Epidermal melanocyte (primary cell): ENCODE measurements around the gene BDH2.

Source experiments
- DNase-seq: peaks from one replicate; pipeline ENCODE4 v3.0.0; 2011; ENCODE audit warnings: low spot score; ENCODE audit not compliant: insufficient read length

BDH2 gene

DNA sequence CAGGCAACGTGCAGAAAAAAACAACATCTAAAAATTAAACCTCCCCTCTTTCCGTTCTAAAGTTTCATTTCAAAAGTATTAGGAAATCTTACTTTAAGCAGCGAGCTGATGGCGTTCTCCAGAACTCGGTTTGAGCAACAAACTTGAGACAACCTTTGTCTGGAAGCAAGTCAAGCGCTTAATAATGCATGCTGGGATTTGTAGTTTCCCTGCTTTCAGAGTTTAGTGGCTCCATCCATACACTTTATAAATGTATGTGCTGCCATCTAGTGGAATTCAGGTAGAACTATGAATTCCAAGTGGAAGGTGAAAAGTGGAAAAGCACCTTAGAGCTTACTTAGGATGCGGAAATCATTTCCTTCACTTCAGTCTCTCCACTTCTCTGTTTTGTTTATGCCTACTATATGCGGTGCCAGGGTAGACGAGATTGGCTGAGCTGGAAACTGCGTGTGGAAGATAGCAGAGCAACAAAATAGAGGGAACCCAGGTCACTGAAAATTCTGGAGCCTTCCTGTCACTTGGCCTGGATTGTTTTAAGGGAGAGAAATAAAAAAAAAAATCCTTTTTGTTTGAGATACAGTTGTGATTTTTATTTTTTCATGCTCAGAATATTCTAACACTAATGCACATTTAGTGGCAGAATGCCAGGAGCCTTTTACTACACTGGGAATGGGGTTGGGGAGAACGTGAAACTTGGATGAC lies at the start of gene BDH2:
TSS of gene BDH2 (minus strand) at position 144 of the 702 bp plus-strand sequence. CDS start 3,580 bp downstream, outside the sequence.
- DNase-seq = peak; percentile 73

DNA sequence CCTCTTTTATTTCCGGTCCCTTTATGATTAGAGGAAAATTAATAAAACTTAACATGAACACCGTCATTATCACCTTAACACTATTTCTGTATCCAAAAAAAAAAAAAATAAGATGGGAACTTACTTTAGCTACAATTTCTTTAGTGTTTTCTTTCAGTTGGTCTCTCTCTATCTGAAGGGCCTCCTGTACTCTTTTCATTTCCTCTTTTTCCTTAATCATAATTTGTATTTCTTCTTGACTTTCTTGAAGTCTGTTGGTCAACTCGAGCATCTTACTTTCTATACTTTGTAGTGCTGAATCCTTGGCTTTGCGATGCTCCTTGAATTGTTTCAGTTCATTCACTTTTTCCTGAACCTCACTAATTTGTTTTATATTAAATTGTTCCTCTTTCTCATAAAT lies 45.3 kb upstream of the BDH2 start:
- no peak for DNase-seq

GRCh38 chr4:103137446-103137827 lies 37.8 kb upstream of the BDH2 start:
- DNase-seq = no peak

GRCh38 chr4:103136671-103137445 lies 37.2 kb upstream of the BDH2 start:
- no peak for DNase-seq

GRCh38 chr4:103129174-103129573 lies 29.5 kb upstream of the BDH2 start:
- no peak for DNase-seq

- DNase-seq = no peak
Observed at GRCh38 chr4:103126126-103126525, 26.5 kb upstream of the BDH2 start.

DNA sequence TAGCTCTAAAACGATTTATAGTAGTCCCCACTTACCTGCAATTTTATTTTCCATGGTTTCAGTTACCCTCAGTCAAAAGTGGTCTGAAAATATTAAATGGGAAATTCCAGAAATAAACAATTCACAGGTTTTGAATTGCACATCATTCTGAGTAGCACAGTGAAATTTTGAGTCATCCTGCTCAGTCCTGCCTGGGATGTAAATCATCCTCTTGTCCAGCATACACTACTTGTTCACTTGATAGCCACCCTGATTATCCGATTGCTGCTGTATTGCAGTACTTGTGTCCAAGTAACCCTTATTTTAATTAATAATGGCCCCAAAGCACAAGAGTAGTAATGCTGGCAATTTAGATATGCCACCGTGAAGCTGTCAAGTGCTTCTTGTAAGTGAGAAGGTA lies 23.5 kb upstream of the BDH2 start:
- no peak for DNase-seq

GRCh38 chr4:103118166-103118565 lies 18.5 kb upstream of the BDH2 start:
- DNase-seq = no peak

GRCh38 chr4:103111598-103111997 lies 12.0 kb upstream of the BDH2 start:
- no peak for DNase-seq

- no peak for DNase-seq
Observed at GRCh38 chr4:103108542-103108941, 8.9 kb upstream of the BDH2 start.

GRCh38 chr4:103105558-103106356 lies 6.1 kb upstream of the BDH2 start:
- DNase-seq = no peak

GRCh38 chr4:103104886-103105285 lies 5.3 kb upstream of the BDH2 start:
- no peak for DNase-seq

- no peak for DNase-seq
Observed at GRCh38 chr4:103100691-103101090, 1.1 kb upstream of the BDH2 start.

GRCh38 chr4:103098756-103099440 lies 736 bp downstream of the BDH2 start:
- no peak for DNase-seq

DNA sequence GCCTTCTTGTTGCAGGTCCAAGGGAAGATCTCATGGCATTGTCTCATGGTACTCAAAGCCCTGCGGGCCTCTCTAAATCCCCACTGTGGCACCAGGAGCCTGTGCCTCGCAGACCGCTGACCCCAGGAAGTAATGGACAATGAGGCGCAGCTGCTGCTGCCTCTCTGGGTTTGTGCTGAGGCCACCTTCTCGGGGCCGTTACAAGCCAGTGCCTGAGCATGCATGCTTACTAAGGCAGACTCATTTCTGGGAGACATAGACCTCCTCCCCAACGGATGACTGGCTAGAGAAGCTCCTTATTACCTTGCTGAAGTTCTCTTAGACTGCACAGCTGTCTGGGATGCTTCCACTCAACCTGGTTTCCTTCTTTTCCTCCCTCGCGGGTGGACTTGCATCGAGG lies 1.3 kb downstream of the BDH2 start:
- DNase-seq = no peak

GRCh38 chr4:103097112-103097511 lies 2.5 kb downstream of the BDH2 start:
- DNase-seq = no peak

DNA sequence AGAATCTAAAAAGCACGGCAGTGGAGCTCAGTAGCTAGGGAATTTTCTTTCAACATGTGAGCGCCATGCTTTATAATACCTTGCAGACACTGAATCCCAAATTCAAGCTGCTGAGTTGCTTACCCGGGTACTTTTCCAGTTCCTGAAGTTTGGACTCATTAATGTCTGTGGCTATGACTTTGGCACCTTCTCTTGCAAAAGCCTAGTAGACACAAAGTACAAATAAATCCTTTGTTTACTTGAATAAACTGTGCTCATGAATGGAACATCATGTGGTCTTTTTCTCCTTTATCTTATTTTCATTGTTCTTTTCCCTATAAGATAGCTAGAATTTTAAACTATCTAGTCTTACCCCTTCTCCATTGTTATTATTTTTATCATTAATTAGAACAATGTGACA lies 4.6 kb downstream of the BDH2 start:
- no peak for DNase-seq

- DNase-seq = no peak
Observed at GRCh38 chr4:103092245-103092644, 7.4 kb downstream of the BDH2 start.

DNA sequence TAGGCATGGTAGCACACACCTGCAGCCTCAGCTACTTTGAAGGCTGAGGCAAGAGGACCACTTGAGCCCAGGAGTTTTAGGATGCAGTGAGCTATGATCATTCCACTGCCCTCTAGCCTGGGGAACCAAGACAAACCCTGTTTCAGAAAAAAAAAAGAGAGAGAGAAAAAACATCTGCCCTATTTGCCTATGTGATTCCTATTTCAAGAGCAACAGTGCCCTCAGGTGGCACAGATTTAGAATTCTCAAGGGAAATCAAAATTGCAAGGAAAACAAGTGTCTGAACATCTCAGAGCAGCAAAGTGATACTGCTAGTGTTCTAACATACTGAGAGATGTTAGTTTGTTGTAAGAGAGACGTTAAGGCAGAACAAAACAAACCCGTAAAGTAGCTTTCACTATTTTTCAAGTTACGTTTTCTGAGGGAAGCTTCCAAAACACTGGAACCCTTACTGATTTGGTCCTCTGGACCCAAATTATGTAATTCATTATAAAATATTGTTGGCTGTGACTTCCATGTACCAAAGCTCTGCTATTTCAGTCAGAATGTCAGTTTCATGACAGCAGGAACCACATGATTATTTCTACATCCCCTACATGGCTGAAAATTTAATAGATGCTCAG lies 7.9 kb downstream of the BDH2 start:
- DNase-seq = no peak

GRCh38 chr4:103089481-103089880 lies 10.2 kb downstream of the BDH2 start:
- DNase-seq = no peak

- no peak for DNase-seq
Observed at GRCh38 chr4:103086551-103086950, 13.1 kb downstream of the BDH2 start.
